ENCODE results near the gene NFKBIB.

The NFKBIB gene

GRCh38 chr19:38908911-38909310, 9.1 kb downstream of the NFKBIB start:
- no peak for DNase-seq (ENCODE audit: extremely low read depth, low read depth)
- H3K4me3 ChIP-seq (replicated peaks; ENCODE audit: low read depth, low read length): no peak overlapping the region
- TF ChIP-seq CTCF (IDR thresholded peaks at IDR 0.05; ENCODE audit: low read depth, low read length, missing control alignments): no peak

GRCh38 chr19:38910488-38910887, 10.7 kb downstream of the NFKBIB start:
- no peak overlapping the region for H3K4me3 ChIP-seq (replicated peaks; ENCODE audit: low read depth, low read length)
- no peak for TF ChIP-seq CTCF (IDR thresholded peaks at IDR 0.05; ENCODE audit: low read depth, low read length, missing control alignments)
- DNase-seq (ENCODE audit: extremely low read depth, low read depth): no peak

GRCh38 chr19:38911388-38912001, 11.7 kb downstream of the NFKBIB start:
- no peak for TF ChIP-seq CTCF (IDR thresholded peaks at IDR 0.05; ENCODE audit: low read depth, low read length, missing control alignments)
- H3K4me3 ChIP-seq (replicated peaks; ENCODE audit: low read depth, low read length): no peak overlapping the region
- no peak for DNase-seq (ENCODE audit: extremely low read depth, low read depth)

GRCh38 chr19:38912600-38913514, 13.1 kb downstream of the NFKBIB start:
- H3K4me3 ChIP-seq (replicated peaks; ENCODE audit: low read depth, low read length): no peak overlapping the region
- no peak for DNase-seq (ENCODE audit: extremely low read depth, low read depth)
- TF ChIP-seq CTCF (IDR thresholded peaks at IDR 0.05; ENCODE audit: low read depth, low read length, missing control alignments): no peak

GRCh38 chr19:38913958-38914357, 14.2 kb downstream of the NFKBIB start:
- DNase-seq (ENCODE audit: extremely low read depth, low read depth): no peak
- no peak overlapping the region for H3K4me3 ChIP-seq (replicated peaks; ENCODE audit: low read depth, low read length)
- no peak for TF ChIP-seq CTCF (IDR thresholded peaks at IDR 0.05; ENCODE audit: low read depth, low read length, missing control alignments)

GRCh38 chr19:38915329-38916321, 15.9 kb downstream of the NFKBIB start:
- no peak overlapping the region for H3K4me3 ChIP-seq (replicated peaks; ENCODE audit: low read depth, low read length)
- no peak for DNase-seq (ENCODE audit: extremely low read depth, low read depth)
- TF ChIP-seq CTCF (IDR thresholded peaks at IDR 0.05; ENCODE audit: low read depth, low read length, missing control alignments): no peak
